HG02798 (cell line): ENCODE results near the gene SLC29A2.
"Not testable (repeated sequence)": the region's sequence is repeated elsewhere in the genome, so short reads cannot be mapped to it uniquely, and the experiment has no call there.

Experiments
- ATAC-seq: cut with Tn5 transposase; IDR thresholded peaks from one replicate; pipeline ENCODE4 v1.9.1; 2021; ENCODE audit warnings: mild to moderate bottlenecking; ENCODE audit not compliant: unreplicated experiment, poor library complexity

SLC29A2 gene

DNA sequence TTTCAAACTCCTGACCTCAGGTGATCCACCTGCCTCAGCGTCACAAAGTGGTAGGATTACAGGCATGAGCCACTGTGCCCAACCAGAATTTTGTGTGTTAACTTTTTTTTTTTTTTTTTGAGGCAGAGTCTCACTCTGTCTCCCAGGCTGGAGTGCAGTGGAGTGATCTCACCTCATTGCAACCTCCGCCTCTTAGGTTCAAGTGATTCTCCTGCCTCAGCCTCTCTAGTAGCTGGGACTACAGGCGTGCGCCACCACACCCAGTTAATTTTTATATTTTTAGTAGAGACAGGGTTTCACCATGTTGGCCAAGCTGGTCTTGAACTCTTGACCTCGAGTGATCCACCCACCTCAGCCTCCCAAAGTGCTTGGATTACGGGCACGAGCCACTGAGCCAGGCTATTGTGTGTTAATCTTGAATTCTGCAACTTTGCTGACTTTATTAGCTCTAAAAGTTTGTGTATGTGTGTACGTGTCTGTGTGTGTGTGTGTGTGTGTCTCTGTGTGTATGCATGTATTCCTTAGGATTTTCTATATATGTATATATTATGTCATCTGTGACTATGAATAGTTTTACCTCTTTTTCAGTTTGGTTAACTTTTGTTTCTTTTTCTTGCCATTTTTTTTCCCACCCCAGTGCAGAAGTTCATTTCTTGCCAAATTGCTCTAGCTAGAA is 20.9 kb downstream of the SLC29A2 start:
- ATAC-seq: not testable (repeated sequence)

DNA sequence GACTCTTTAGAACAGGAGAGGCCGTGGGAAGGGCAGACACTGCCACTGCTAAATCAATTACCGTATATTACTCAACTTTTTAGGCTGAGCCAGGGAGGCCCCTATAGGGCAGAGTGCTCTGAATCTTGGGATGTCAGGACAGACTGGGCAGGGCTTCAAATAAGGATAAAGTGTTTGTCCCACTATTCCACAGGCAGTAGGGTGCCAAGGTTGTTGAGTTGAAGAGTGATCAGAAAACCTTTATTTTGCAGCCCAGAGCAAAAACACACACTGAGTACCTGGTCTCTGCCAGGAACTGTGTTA is 22.5 kb downstream of the SLC29A2 start:
- no peak for ATAC-seq

DNA sequence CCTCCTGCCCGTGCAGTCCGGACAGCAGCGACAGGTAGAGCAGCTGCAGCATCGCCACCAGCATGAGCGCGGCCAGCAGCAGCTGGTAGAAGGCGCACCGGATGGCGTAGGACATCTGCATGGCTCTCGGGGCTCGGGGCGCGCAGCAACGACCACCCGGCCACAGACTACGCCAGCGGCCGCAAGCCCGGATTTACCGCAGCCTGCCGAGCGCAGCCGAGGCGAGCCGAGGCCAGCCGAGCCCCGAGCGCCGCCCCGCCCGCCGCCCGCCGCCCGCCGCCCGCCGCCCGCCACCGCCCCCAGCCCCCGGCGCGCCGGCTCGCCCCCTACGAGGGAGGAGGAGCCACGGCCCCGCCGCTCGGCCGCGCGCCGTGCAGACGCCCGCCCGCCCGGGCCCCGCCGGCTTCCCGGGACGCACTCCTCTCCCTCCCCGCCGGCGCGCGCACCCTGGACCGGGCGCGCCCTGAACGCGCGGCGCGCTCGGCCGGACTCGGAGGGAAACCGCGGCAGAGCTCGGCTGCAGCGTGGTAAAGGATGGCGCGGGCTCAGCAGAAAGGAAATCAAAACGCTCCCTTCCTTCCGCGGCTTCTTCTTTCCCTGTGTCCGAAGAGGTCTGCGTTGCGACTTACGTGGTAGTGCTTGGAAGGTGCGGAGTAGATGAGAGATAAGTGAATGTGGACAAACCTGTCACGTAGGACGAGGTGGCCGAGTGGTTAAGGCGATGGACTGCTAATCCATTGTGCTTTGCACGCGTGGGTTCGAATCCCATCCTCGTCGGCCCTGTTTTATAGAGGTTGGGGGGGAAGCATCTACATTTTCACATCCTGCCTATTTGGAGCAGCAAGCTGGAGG is 23.9 kb downstream of the SLC29A2 start, which contains the start of gene B4GAT1:
TSS of gene B4GAT1 (minus strand) at position 205 of the 852 bp plus-strand sequence. CDS start at position 121, 84 bp downstream.
- ATAC-seq: peak; percentile 50

DNA sequence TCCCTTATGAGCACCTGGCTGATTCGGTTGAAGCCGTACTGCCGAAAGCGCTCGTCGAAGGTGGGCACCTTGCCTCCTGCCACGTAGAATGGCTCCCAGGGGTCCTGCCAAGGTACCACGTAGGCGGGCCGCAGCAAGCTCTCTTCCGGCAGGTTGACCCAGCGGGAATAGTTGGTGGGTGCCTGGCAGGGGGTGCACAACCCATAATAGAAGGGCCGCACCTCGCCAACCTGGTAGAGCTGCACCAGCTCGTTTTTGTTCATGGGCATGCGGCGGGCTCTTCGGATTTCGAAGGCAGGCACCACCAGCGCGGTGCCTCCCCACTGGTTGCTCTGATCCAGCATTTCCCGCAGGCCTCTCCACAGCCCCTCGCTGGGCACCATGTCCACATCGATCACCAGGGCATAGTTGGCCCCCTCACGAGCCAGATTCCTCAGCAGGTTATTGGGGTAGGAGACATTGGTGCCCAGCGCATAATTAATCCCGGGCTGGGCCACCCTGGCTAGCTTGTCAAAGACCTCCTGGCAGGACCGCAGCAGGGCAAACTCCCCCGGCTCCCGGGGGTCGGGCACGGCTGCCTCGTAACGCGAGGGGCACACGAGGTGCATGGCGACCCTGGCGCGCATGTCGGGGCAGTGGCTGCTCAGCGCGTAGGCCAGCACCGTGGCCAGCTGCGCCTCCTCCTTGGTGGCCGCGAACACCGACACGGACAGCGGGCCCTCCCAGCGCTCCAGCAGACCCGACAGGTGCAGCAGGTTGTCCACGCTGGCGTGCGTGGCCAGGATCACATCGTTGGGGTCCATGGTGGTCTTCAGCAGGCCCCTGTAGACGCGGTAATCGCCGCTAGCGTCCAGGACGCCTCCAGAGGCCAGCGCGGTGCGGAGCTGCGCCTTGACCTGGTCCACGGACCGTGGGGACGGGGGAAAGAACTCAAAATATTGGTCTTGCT is 24.8 kb downstream of the SLC29A2 start:
- ATAC-seq: no peak

DNA sequence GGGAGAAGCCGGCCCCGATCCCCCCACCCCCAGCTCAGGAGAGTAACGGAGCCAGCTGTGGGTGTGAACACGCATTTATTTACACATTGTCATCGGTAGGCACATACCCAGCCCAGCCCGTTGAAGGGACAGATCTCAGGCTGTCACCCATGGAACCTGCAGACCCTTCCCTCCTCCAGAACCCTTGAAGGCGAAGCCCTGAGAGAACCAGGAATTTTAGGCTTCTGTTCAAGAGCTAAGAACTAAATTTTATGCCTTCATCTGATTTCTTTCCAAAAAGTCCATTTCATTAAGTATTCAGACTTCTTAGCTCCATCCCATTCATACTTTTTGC is 26.3 kb downstream of the SLC29A2 start:
- ATAC-seq: no peak

DNA sequence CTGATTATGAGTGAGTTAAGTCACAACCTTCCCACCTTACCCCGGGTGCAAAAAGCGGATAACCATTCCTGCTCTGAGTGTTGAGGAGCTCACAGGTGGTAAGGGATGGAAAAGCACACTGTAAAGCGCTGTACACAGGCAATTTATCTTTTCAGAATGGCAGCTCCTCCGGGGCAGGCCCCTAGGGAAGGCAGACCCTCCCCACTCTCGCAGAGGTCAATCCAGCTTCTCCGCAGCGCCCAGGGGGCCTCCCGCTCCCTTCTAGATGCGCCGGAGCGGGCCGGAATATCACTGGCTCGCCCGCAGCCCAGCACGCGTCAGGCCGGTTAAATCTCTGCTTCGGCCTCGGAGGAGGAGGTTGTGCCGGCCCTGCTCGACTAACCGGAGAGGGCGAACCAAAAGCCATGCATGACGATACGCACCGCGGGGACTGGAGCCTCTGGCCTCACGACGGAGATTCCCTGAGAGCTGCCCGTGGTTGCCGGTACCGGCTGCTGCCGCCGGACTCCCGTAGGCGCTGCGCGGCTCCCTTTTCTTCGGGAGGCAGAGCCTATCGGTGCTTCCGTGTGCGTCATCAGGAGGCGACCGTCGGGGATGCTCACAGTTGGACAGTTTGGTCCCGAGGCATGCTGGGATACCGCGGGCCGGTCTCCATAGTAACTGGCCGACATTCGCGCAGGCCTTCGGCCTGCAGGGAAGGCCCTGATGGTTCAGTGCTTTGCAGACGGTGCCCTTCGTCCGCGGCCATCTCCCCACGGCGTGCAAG is 26.8 kb downstream of the SLC29A2 start, which contains the start of gene BRMS1:
TSS of gene BRMS1 (minus strand) at position 555 of the 766 bp plus-strand sequence. CDS start 2,870 bp downstream, outside the sequence.
- ATAC-seq: peak; percentile 81

DNA sequence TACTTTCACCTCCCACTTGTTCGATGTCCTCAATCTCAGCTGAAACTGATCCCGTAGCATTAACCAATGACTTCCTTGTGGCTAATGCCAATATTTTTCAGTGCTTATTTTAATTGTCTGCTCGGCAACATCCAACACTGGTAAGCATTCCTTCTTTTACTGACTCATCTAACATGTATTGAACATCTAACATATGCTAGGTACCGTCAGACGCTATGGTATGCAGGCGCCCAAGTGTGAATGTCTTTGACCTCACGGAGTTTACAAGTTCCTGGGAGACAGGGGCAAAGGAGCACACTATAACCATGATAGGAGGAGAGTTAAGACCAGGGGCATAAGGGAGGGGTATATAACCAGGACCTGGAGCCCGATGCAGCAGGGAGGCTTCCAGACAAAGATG is 28.4 kb downstream of the SLC29A2 start:
- ATAC-seq: no peak

DNA sequence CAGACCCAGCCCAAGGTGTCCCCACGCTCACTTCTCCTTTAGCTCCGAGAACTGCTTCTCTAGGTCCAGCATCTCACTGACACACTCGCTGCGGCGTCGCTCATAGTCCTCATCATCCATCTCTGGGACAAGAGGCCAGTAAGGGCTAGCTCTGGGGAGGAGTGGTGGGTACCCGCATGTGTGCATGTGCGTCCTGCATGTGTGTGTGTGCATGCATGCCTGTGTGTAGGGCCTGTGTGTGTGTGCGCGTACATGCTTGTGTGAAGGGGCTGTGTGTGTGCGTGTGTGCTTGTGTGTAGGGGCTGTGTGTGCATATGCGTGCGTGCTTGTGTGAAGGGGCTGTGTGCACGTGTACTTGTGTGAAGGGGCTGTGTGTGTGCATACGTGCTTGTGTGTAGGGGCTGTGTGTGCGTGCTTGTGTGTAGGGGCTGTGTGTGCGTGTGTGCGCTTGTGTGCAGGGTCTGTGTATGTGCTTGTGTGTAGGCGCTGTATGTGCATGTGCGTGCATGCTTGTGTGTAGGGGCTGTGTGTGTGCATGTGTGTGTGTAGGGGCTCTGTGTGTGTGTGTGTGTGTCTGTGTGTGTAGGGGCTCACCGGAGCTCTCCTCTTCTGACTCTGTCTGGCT is 29.9 kb downstream of the SLC29A2 start:
- ATAC-seq: no peak

DNA sequence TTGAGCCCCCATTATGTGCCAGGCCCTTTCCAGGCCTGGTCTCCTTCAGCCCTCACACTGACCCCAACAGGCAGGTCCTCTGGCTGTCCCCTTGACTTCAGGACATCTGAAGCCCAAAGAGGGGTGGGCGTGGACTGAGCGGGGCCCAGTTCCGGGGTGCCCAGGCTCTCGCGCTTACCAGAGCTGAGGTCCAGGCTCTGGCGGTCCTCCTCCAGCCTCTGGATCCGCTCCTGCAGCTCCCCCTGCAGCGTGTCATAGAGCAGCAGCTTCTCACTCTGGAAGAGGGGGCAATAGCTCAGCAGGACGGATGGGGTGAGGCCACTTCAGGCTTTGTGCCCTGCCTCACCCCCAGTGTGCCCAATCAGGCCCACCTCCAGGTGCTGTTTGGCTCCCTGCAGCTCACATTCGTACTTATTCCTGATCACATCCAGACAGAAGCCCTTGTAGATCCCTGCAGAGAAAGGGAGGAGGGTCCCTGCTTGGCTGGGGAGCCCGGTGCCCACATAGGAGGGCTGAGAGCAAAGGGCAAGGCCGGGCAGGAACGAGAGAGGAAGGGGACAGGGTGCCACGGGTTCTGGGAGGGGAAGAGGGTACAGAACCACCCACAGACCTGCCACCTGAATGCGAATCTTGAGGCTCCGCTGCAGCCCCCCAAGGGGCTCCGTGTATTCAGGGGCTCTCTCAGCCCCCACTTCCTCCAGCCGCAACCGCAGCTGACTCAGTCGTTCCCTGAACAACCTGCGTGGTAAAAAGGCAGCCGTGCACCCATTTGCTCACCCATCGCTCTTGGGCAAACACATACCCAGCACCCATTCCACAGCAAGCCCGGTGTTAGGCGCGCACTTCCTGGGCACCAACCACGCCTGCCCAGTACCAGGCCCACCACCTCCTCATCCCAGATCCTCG is 30.7 kb downstream of the SLC29A2 start:
- ATAC-seq: no peak

DNA sequence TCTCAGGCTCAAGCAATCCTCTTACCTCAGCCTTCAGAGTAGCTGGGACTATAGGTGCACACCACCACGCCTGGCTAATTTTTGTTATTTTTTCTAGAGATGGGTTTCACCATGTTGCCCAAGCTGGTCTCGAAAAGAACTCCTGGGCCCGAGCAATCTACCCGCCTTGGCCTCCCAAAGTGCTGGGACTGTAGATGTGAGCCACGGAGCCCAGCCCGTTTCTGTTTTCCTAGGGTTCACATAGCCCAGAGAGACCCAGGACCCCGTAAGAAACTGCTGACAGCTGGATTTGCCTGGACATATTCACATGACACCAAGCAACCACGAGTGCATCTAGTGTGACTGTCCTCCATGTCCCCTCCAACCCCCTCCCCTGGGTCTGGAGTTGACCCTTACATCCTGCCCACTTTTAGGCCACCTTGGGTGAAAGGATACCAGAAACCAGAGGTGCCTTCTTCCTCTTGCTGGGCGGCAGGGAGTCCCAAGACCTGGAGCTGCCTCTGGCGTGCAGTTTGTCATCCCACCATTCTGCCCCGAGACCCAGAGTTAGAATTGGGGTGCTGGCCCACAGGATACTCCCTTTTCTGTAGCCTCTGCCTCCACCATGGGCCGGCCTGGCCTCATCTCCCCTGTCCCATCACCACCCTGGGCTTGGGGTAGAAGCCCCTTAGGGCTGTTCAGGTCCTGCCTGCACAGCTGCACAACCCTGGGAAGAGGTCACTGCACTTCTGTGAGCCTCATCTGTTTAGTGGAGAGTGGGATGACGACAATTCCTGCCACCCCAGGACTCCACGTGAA is 31.7 kb downstream of the SLC29A2 start:
- no peak for ATAC-seq

DNA sequence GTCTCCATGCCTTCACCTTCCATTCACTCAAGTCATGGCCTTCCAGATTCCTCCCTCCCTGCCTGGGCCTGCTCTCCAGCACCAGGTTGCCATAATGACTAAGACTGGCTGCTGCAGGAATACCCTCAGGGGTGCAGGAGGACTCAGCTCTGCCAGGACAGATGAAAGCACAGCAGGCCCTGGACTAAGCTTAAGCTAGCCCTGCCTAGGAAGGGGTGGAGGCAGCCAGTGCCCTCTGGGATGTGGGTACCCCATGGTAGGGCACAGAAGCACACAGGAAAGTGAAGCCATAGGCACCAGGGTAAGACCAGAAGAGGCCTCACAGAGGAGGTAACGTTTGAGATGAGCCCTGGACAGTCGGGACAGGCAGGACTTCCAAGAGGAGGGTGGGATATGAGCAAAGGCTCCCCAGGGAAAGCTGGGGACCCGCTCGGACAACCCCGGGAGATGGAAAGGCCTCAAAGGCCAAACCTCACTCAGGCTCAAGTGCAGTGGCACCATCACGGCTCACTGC is 32.3 kb downstream of the SLC29A2 start:
- ATAC-seq: no peak

DNA sequence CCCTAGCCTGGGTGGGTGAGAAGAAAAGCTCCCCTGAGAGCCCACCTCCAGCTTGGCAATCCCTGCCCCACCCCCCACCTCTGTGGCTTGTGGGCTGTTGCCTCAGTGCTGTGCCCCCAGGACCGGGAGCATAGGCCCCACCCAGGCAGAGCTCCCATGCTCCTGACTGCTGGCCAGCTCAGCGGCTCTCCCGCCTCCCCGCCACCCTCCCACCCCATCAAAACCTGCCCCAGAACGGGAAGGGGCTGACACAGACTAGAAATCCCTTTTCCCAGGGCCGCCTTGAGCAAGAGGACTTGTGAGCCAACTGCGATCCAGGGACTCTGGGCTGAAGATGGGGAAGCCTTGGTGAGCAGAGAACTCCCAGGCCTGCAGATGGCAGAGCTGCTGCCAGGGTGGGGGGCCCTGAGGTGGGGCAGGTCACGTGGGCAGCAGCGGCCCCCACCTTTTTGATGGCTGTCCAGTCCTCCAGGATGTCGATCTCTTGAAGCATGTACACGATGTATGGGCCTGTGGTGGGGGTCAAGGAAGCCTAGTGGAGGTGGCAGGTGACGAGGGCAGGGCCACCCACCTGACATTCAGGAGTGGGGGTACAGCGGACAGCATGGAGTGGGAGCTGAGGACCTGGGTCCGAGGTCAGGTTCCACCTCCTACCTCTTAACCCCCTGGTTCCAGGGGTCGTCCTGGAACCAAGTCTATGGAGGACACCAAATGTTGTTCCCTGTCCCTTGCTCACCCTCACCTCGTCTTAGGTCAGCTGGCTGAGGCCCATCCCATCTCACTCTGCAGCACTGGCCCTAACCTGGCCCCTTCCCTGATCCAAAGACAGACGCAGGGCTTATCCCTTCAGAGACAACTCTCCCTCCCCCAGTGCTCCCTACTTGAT is 33.0 kb downstream of the SLC29A2 start:
- ATAC-seq: no peak

DNA sequence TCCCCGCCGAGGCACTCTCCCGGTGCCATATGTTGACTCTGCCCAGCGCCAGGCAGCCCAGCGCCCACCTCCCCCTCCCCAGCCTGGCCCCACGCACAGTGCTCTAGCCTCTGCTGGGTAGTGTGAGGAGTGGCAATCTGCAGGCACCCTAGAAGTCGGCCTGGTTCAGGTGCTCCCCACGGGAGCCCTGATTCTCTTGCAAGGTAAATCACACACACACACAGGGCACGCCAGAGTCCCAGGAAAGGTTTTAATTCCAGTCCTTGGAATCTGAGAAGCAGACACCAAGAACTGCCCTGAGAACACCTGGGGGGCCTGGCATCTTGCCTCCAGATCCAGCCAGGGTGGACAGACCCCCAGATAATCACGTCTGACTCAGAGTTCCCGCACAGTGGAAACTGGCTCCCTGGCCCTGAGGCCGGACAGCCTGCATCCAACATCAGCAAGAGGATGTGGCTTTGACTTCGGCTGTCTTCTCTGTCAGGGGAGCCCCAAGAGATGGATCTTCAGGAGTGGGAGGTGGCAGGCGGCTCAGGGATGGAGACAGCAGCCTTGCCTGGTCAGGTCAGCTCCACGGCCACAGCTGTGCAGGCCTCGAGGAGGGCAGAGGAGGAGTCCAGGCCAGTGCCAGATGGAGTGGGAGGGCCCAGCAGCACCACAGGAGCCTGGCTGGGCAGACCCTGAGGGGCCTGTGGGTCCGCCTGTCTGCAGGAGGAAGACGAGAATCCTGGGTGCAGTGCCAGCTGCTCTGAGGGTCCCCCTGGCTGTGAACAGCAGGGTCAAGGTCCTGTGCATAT is 34.3 kb downstream of the SLC29A2 start:
- ATAC-seq: no peak

DNA sequence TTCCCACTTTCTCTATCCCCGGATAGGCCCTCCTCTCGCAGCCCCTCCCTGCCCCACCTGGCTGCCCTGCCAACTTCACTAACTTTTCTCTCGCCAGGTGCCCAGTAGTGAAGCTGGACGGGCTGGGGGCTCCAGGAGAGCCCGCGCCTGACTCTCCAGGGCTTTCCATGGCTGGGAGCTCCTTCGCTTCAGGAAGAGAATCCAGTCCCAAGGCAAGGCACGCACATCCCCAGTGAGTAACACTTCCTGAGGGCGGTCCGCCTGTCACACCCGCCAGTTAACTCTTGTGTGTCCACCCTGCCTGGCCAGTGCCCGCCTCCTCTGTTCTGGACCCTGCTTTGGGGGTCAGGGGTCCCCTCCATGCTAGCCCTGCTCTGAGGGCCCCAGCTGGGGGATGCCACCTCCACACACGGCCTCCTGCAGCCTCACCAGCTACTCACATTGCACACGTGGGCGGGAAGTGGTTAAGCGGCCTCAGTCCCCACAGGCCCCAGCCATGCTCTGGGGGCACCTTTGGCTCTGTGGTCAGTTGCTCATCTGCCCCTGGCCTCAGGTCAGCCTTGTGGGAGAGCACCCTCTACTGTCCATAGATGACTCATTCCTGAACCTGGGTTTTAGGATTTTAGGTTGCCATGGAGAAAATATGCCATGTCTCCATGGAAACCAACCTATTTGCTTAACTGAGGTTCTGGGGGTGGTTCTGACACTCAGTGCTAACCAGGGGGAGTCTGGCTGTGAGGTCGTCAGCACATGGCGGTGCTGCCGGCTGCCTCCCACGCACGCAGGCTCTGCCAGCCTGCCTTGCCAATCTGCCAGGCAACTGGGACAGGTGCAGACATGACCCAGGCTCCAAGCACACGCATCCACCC is 35.1 kb downstream of the SLC29A2 start, which contains the start of gene RIN1:
TSS of gene RIN1 (minus strand) at position 201 of the 869 bp plus-strand sequence. CDS start at position 169, 32 bp downstream.
- peak; percentile 77 for ATAC-seq
